H9 (cell line): Measurements from ENCODE around the gene ARL11. TPM values are rescaled to one million over a fixed set of nuclear protein-coding genes. Genes with fewer than 3 reads are reported as not detected.

Experiments used
- DNase-seq: peaks from one replicate; pipeline ENCODE4 v3.0.0-alpha.2; 2017
- H2AFZ ChIP-seq: one replicate; pipeline ENCODE4 v1.6.1; 2013; ENCODE audit warnings: mild to moderate bottlenecking, low read length, control low read depth, moderate library complexity
- H2AK5ac ChIP-seq: 2 replicates; pipeline ENCODE4 v1.6.1; 2013; ENCODE audit warnings: low read length, control low read depth, mixed read lengths; ENCODE audit not compliant: insufficient read length
- H2BK120ac ChIP-seq: one replicate; pipeline ENCODE4 v1.6.1; 2013; ENCODE audit warnings: low read depth, mild to moderate bottlenecking, low read length, control low read depth, inconsistent platforms; ENCODE audit not compliant: poor library complexity, severe bottlenecking
- H2BK12ac ChIP-seq: 2 replicates; pipeline ENCODE4 v1.6.1; 2013; ENCODE audit warnings: low read length, control low read depth, mixed read lengths, low read depth; ENCODE audit not compliant: insufficient read length
- H2BK15ac ChIP-seq: 2 replicates; pipeline ENCODE4 v1.6.1; 2013; ENCODE audit warnings: low read depth, low read length, control low read depth
- H2BK20ac ChIP-seq: one replicate; pipeline ENCODE4 v1.6.1; 2013; ENCODE audit warnings: low read depth, mild to moderate bottlenecking, low read length, control low read depth, inconsistent platforms; ENCODE audit not compliant: poor library complexity, severe bottlenecking
- H2BK5ac ChIP-seq: 2 replicates; pipeline ENCODE4 v1.6.1; 2013; ENCODE audit warnings: low read length, control low read depth, mixed read lengths; ENCODE audit not compliant: insufficient read length
- H3K14ac ChIP-seq: 2 replicates; pipeline ENCODE4 v1.6.1; 2013; ENCODE audit warnings: low read length, control low read depth; ENCODE audit not compliant: insufficient read depth
- H3K18ac ChIP-seq: 2 replicates; pipeline ENCODE4 v1.6.1; 2013; ENCODE audit warnings: low read depth, mild to moderate bottlenecking, mixed read lengths, low read length, control low read depth; ENCODE audit not compliant: insufficient read length
- H3K23ac ChIP-seq: 2 replicates; pipeline ENCODE4 v1.6.1; 2013; ENCODE audit warnings: low read length, control low read depth, mixed read lengths, low read depth; ENCODE audit not compliant: insufficient read length
- H3K23me2 ChIP-seq: 2 replicates; pipeline ENCODE4 v1.6.1; 2013; ENCODE audit warnings: low read depth, mild to moderate bottlenecking, mixed read lengths, low read length, control low read depth; ENCODE audit not compliant: insufficient read length, poor library complexity, severe bottlenecking
- H3K27ac ChIP-seq: 2 replicates; pipeline ENCODE4 v1.5.1; 2013; ENCODE audit warnings: low read length, control low read depth, mixed read lengths, low read depth; ENCODE audit not compliant: insufficient read length
- H3K27me3 ChIP-seq: 2 replicates; pipeline ENCODE4 v1.6.1; 2013; ENCODE audit warnings: low read length, control low read depth, inconsistent platforms; ENCODE audit not compliant: insufficient read depth
- H3K4ac ChIP-seq: 2 replicates; pipeline ENCODE4 v1.6.1; 2013; ENCODE audit warnings: low read depth, mild to moderate bottlenecking, control low read depth, inconsistent platforms, low read length, moderate library complexity
- H3K4me1 ChIP-seq: 2 replicates; pipeline ENCODE4 v1.6.1; 2013; ENCODE audit warnings: low read length, control low read depth, inconsistent platforms; ENCODE audit not compliant: insufficient read depth
- H3K4me2 ChIP-seq: 2 replicates; pipeline ENCODE4 v1.6.1; 2013; ENCODE audit warnings: low read length, control low read depth, mixed read lengths; ENCODE audit not compliant: insufficient read length, insufficient read depth
- H3K56ac ChIP-seq: 2 replicates; pipeline ENCODE4 v1.6.1; 2013; ENCODE audit warnings: low read depth, mild to moderate bottlenecking, mixed read lengths, low read length, control low read depth; ENCODE audit not compliant: insufficient read length
- H3K79me1 ChIP-seq: 2 replicates; pipeline ENCODE4 v1.6.1; 2013; ENCODE audit warnings: low read depth, mild to moderate bottlenecking, moderate library complexity, low read length, control low read depth, inconsistent platforms; ENCODE audit not compliant: insufficient read depth, poor library complexity, severe bottlenecking
- H3K79me2 ChIP-seq: 2 replicates; pipeline ENCODE4 v1.6.1; 2013; ENCODE audit warnings: low read length, control low read depth, inconsistent platforms; ENCODE audit not compliant: insufficient read depth
- H3K9ac ChIP-seq: 2 replicates; pipeline ENCODE4 v1.6.1; 2013; ENCODE audit warnings: low read length, control low read depth, mixed read lengths; ENCODE audit not compliant: insufficient read length; ENCODE audit errors: extremely low read depth
- H3K9me3 ChIP-seq: one replicate; pipeline ENCODE4 v1.6.1; 2013; ENCODE audit warnings: low read depth, low read length, inconsistent platforms; ENCODE audit not compliant: control insufficient read depth
- H3T11ph ChIP-seq: one replicate; pipeline ENCODE4 v1.6.1; 2013; ENCODE audit warnings: mild to moderate bottlenecking, low read length, control low read depth, inconsistent platforms
- H4K20me1 ChIP-seq: one replicate; pipeline ENCODE4 v1.6.1; 2013; ENCODE audit not compliant: control insufficient read depth, insufficient read length, insufficient read depth
- H4K5ac ChIP-seq: 2 replicates; pipeline ENCODE4 v1.6.1; 2013; ENCODE audit warnings: low read depth, mild to moderate bottlenecking, mixed read lengths, low read length, control low read depth; ENCODE audit not compliant: insufficient read length
- H4K8ac ChIP-seq: replicated peaks from 2 replicates; pipeline ENCODE4 v1.6.1; 2013; ENCODE audit warnings: low read length, control low read depth, mixed read lengths, low read depth; ENCODE audit not compliant: insufficient read length
- H4K91ac ChIP-seq: 2 replicates; pipeline ENCODE4 v1.6.1; 2013; ENCODE audit warnings: low read depth, mild to moderate bottlenecking, moderate library complexity, mixed read lengths, low read length, control low read depth; ENCODE audit not compliant: insufficient read length
- H3K27ac Mint-ChIP-seq, 3 experiments: 2 replicates in 2 of 3; 3 replicates in 1 of 3; pipeline ENCODE4 v1.8.0; 2020 to 2021; ENCODE audit warnings: mixed read lengths in 3 of 3, mild to moderate bottlenecking in 1 of 3, moderate library complexity in 1 of 3
- H3K27me3 Mint-ChIP-seq: 2 replicates; pipeline ENCODE4 v1.8.0; 2021; ENCODE audit warnings: low read depth, mild to moderate bottlenecking, moderate library complexity, mixed read lengths
- H3K36me3 Mint-ChIP-seq, 3 experiments: 2 replicates in 2 of 3; 3 replicates in 1 of 3; pipeline ENCODE4 v1.8.0; 2020 to 2021; ENCODE audit warnings: low read depth in 3 of 3, mixed read lengths in 3 of 3; ENCODE audit not compliant: insufficient read depth in 1 of 3
- H3K4me1 Mint-ChIP-seq, 2 experiments: 2 replicates each; pipeline ENCODE4 v1.8.0; 2020; ENCODE audit warnings: mixed read lengths in 2 of 2
- H3K4me3 Mint-ChIP-seq, 2 experiments: 2 replicates in 1 of 2; 3 replicates in 1 of 2; pipeline ENCODE4 v1.8.0; 2020 to 2021; ENCODE audit warnings: mild to moderate bottlenecking in 2 of 2, mixed read lengths in 2 of 2, moderate library complexity in 1 of 2
- H3K9me3 Mint-ChIP-seq, 2 experiments: 2 replicates in 1 of 2; 3 replicates in 1 of 2; pipeline ENCODE4 v1.8.0; 2020; ENCODE audit warnings: mild to moderate bottlenecking in 2 of 2, mixed read lengths in 2 of 2, moderate library complexity in 1 of 2
- CTCF ChIP-seq: fragments of 200-600 bp; sonication (generic); conservative IDR thresholded peaks from 3 replicates; pipeline ENCODE4 v1.8.0; 2021; ENCODE audit warnings: antibody characterized with exemption, mild to moderate bottlenecking
- WGBS: extraction: QIAGEN DNeasy Blood & Tissue Kit; methylation state at CpG from one replicate; pipeline ENCODE4 v1.1.7; 2013; ENCODE audit warnings: missing lambda C conversion rate, low lambda C conversion rate, mixed read lengths; ENCODE audit not compliant: insufficient read length; ENCODE audit errors: extremely low coverage; 5-methylcytosine and 5-hydroxymethylcytosine counted together
- total RNA-seq: library from RNA; stranded (reverse); gene quantifications from 2 replicates; pipeline ENCODE4 v1.2.1, GENCODE V29; 2021

Gene ARL11
- total RNA-seq, 1 experiment from 2014 or later, result 0.42 TPM

- H3K4me3 Mint-ChIP-seq, result peak overlapping the region; percentile 77 to 89
- WGBS, result no CpG with 5 or more reads among the region's 16 CpGs
Observed at GRCh38 chr13:49584771-49585182, 43.5 kb upstream of the ARL11 start.

More at GRCh38 chr13:49584771-49585182, 43.5 kb upstream of the ARL11 start:
- no peak for TF ChIP-seq CTCF
- no peak overlapping the region for H3K23ac ChIP-seq
- H3K4ac ChIP-seq, result no peak overlapping the region
- H3K27me3 ChIP-seq, result no peaks in the 10 kb centered on the region
- H3K9me3 ChIP-seq, result no peaks in the 10 kb centered on the region
- H2BK120ac ChIP-seq, result no peak overlapping the region
- H3K79me2 ChIP-seq, result no peaks in the 10 kb centered on the region
- peaks cover 6 to 25% (median 17%) of the 10 kb centered on the region in 3 experiments; a peak in 5 of 7 replicates for H3K36me3 Mint-ChIP-seq
- H2BK12ac ChIP-seq, result no peak overlapping the region
- no peak overlapping the region; the same call in 1 of the 2 replicates for H3K14ac ChIP-seq
- no peaks in the 10 kb centered on the region for H3K79me1 ChIP-seq
- H3K27ac ChIP-seq, result no peak overlapping the region
- no peaks in the 10 kb centered on the region for H3K9me3 Mint-ChIP-seq
- peak overlapping the region; percentile 52 for H2AFZ ChIP-seq
- H2BK20ac ChIP-seq, result no peak overlapping the region
- H3K56ac ChIP-seq, result no peak overlapping the region
- peaks cover 14 to 16% of the 10 kb centered on the region in 2 experiments for H3K4me1 Mint-ChIP-seq
- H2BK15ac ChIP-seq, result no peak overlapping the region
- no peak for DNase-seq
- H3T11ph ChIP-seq, result no peak overlapping the region
- H3K27ac Mint-ChIP-seq, result peak overlapping the region in 1 of 3 experiments; percentile 71; a peak in 2 of 7 replicates
- no peaks in the 10 kb centered on the region for H3K4me1 ChIP-seq
- peak overlapping the region; percentile 56 for H3K4me2 ChIP-seq
- H3K23me2 ChIP-seq, result peaks cover 5% of the 10 kb centered on the region
- no peak overlapping the region for H2BK5ac ChIP-seq
- H4K91ac ChIP-seq, result no peak overlapping the region
- H2AK5ac ChIP-seq, result no peak overlapping the region
- peaks cover 2% of the 10 kb centered on the region; the same call in 1 of the 2 replicates for H3K27me3 Mint-ChIP-seq
- H3K9ac ChIP-seq, result peak overlapping the region; percentile 59
- H4K20me1 ChIP-seq, result no peaks in the 10 kb centered on the region
- no peak overlapping the region for H4K8ac ChIP-seq
- peak overlapping the region; percentile 61 for H3K18ac ChIP-seq
- H4K5ac ChIP-seq, result no peak overlapping the region
